Measurements from ENCODE around the gene HS3ST1.

- no peak for TF ChIP-seq CTCF (conservative IDR thresholded peaks at IDR 0.05; ENCODE audit: low read length)
- TF ChIP-seq EZH2phosphoT487 (IDR thresholded peaks at IDR 0.05; ENCODE audit: borderline replicate concordance) = no peak
These were observed 43.8 kb upstream of the HS3ST1 start for GRCh38 chr4:11472535-11472934.

Data from Loucy (cell line).